HCEC 1CT (cell line): ENCODE measurements around the gene ZBTB7A.
A peak's percentile ranks its signal among the peaks of the same experiment; 100 is the strongest.
"Not testable (repeated sequence)": the region's sequence is repeated elsewhere in the genome, so short reads cannot be mapped to it uniquely, and the experiment has no call there.

Experiments
- DNase-seq: peaks from one replicate; pipeline ENCODE4 v3.0.0-alpha.2; 2017

Gene ZBTB7A

DNA sequence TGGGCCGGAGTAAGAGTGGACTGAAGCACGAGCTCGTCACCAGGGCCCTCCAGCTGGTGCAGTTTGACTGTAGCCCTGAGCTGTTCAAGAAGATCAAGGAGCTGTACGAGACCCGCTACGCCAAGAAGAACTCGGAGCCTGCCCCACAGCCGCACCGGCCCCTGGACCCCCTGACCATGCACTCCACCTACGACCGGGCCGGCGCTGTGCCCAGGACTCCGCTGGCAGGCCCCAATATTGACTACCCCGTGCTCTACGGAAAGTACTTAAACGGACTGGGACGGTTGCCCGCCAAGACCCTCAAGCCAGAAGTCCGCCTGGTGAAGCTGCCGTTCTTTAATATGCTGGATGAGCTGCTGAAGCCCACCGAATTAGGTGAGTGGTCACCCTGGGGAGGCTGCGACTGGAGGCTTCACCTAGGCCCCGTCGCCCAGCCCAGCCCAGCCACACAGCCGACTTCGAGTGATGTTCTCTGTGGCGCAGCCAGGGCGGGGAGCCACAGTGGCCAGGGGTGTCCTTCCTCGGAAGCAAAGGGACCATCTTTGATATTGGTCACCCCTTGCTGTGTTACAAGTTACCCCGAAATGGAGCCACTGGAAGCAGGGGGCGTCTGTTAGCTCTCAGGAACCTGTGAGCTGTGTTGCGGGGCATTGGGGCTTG is 53.6 kb downstream of the ZBTB7A start:
- no peak for DNase-seq

DNA sequence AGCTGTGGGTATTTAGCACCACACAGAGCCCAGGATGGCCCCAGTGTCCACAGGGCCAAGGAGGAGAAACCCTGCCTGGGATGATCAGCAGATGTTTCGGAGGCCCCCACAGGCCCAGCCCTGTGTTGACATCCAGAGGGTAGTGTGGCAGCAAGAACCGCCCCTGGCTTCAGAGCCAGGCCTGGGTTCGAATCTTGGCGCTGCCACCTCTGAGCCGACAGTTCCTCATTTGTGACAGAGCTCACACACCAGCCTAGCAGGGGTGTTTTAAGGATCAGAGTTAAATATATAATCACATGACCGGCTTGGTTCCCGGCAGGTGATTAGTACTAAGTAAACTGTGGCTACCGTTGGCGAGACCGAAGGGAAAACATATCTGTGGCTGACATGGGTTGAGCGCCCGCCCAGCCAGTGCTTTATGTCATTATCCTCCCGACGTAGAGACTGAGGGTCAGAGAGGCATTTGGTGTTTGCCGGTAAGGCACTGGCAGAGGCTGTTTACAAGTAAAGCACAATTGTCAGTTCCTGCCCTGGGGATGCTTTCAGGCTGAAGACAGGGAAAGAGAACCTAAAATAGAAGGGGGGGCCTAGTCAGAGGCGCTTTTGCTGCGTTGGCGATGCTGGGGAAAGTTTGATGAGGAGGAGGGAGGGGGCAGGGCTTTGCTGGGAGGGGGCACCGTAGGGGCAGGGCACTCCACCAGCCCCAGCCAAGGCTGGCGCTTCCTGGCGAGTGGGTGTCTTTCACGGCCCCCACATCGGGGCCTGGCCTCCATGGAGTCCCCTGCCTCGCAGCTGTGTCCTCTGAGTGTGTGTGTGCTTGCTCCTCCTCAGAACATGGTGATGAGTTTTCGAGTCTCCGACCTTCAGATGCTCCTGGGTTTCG is 54.4 kb downstream of the ZBTB7A start:
- DNase-seq = no peak

DNA sequence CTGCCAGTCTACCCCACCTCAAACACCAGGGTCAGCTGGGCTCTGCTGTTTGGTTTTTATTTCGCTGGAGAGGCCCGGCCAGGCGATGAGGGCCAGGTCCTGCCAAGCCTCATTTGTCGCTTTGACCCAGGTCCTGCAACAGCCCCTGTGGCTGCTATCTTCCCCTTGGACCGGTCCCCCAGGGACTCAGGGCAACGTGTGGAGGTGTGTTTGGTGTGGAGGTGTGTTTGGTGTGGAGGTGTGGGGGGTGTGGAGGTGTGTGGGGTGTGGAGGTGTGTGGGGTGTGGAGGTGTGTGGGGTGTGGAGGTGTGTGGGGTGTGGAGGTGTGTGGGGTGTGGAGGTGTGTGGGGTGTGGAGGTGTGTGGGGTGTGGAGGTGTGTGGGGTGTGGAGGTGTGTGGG is 55.3 kb downstream of the ZBTB7A start:
- not testable (repeated sequence) for DNase-seq

DNA sequence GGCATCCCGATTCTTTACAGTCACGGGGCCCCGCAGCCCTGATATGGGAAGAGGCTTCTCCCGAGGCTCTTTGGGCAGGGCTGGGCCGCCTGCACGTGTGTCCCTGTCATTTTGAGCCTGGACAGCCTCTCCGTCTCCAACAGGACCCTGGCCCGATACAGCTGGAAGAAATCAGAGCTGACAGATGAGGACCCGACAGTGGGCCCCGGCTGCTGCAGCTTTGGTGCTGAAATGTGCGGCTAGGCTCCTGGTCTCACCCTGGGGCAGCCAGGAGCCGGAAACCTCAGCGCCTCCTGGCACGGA is 55.9 kb downstream of the ZBTB7A start:
- no peak for DNase-seq

DNA sequence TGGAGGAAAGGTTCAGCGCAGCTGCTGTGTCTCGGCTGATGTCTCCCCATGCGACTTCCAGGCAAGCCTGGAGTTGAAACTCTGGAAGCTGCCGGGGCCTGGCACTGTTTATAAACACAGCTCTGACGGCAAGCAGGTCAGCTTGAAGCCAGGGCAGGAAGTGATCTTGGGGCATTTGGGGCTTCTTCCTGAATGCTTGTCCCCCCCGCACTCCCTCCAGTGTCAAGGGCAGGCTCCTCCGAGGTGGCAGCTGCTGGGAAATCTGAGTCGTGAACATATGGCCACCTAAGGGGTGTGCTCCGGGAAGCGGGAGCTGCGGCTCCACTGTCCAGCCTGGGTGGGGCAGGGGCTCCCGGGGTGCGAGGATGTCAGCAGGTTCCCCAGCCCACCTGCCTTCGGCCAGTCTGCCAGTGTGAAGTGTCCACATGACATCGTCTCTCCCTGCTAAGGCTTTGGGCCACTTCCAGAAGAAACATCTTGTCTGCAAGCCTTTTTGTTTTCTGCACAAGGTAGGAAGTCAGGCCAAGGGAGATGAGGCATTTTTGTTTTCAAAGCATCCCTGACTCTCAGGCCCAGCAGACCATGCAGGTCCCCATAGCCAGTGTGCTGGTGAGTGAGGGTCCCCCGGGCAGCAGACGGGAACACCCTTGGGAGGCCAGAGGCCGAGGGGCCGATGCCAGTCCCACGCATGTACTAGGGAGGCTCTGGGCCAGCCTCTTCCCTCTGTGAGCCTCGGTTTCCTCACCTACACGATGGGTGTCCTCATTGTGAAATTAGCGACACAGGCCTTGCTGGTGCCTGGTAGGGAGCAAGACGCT is 56.5 kb downstream of the ZBTB7A start:
- DNase-seq = peak; percentile 9

DNA sequence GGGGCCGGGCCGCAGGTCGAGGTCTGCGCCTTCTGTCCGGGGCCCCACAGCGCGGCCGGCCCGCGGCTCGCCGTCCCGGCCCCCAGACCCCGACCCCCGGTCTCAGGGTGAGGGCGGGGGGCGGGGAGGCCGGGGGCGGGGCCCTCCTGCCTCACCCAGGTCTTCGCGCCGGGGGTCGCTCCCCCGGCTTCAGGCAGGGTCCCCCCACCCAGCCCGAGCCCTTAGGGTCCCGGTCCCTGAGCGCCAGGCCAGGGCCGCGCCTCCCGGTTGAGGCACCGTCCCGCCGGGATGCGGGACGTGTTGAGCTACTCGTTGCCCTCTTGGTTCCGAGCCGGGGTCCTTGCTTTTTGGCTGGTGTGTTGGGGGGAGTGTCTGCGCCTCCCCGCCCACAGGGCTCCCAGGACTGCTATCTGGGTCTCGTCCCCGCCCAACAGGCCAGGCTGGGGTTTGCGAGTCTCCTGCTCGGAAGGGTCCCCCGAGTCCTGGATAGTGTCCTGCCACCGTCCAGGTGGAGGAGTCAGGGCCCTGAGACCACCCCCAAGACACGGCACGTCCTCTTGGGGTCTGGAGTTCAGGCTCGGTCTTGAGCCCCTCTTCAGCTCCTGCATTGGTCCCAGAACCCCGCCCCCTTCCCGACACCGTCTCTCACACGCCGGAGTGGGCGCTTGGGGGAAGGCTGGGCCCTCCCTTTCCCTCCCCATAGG is 58.7 kb downstream of the ZBTB7A start:
- DNase-seq = no peak

DNA sequence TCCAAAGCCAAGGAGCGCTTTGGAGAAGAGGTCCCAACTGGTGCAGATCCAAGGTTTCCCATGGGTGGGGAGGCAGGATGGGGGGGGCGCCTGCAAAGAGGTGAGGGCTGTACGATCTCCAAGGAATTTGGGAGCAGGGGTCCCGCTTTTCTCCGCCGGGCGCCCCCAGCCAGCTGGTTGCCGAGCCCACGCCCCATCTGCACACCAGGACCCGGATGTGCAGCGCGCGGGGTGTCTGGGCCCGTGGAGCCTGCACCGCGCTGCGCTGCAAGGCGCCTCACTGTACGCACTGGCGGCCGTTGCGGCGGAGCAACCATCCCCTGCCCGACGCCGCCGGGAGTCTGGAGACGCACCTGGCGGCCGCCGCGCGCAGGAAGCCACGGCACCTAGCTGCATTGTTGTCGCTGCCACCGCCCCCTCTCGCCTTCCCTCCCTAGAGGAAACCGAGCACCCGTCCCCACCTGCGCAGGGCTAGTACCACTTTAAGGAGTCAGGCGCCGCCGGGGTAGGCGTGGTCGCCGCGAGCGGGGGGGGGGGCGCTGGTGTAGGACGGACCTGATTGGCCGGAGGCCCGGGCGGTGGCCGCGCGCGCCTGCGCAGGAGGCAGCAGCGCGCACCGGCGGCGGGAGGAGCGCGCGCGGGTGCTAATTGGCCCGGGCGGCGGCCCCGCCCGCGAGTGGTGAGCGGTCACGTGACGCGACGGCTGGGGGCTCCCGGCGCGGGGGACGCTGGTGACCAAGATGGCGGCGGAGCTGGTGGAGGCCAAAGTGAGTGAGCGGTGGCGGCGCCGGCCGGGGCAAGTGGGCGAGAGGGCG is 59.5 kb downstream of the ZBTB7A start, which contains the start of gene PIAS4:
Gene PIAS4 (plus strand): TSS at position 716 of the 815 bp plus-strand sequence. CDS start 25 bp downstream, at position 741.
- DNase-seq = peak; percentile 91

DNA sequence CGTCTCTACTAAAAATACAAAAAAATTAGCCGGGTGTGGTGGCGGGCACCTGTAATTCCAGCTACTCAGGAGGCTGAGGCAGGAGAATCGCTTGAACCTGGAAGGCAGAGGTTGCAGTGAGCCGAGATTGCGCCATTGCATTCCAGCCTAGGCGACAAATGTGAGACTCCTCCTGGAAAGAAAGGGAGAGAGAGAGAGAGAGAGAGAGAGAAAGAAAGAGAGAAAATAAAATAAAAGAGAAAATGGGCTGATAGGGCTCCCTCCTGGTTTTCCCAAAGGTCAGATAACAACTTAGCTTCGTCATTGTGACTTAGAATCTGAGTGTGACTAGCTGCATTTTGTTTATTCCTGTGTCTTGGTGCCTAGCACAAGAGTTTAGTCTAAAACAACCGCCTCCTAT is 61.3 kb downstream of the ZBTB7A start:
- not testable (repeated sequence) for DNase-seq

DNA sequence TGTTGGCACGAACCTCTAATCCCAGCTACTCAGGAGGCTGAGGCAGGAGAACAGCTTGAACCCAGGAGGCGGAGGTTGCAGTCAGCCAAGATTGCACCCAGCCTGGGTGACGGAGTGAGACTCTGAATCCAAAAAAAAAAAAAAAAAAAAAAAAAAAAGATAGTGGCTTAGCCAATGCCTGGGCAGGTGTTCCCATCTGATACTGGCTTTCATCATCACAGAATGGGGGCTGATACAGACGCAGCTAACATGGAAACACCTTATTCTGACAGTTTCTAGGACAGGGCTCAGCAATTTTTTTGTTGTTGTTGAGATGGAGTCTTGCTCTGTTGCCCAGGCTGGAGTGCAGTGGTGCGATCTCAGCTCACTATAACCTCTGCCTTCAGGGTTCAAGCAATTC is 65.9 kb downstream of the ZBTB7A start:
- DNase-seq = not testable (repeated sequence)

DNA sequence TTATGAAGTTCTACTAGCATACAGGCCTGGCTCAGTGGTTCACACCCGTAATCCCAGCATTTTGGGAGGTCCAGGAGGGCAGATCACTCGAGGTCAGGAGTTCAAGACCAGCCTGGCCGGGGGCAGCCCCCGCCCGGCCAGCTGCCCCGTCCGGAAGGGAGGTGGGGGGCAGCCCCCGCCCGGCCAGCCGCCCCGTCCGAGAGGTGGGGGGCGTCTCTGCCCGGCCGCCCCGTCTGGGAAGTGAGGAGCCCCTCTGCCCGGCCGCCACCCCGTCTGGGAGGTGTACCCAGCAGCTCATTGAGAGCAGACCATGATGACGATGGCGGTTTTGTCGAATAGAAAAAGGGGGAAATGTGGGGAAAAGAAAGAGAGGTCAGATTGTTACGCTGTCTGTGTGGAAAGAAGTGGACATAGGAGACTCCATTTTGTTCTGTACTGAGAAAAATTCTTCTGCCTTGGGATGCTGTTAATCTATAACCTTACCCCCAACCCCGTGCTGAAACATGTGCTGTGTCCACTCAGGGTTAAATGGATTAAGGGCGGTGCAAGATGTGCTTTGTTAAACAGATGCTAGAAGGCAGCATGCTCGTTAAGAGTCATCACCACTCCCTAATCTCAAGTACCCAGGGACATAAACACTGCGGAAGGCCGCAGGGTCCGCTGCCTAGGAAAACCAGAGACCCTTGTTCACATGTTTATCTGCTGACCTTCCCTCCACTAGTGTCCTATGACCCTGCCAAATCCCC is 67.9 kb downstream of the ZBTB7A start:
- not testable (repeated sequence) for DNase-seq

DNA sequence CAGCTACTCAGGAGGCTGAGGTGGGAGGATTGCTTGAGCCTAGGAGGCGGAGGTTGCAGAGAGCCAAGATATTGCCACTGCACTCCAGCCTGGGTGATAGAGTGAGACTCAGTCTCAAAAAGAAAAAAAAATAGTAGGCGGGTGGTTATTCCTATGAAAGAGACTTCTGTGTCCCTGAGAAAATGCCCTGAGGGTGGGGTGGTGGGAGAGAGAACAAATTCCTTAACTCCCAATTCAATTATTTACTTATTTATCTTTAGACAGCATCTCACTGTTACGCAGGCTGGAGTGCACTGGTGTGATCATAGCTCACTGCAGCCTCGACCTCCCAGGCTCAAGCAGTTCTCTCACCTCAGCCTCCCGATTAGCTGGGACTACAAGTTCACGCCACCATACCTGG is 71.1 kb downstream of the ZBTB7A start:
- no peak for DNase-seq
